HEK293 (cell line): ENCODE data around the gene AMT.

Source experiments
- BCL11A ChIP-seq: fragments of 450-650 bp; formaldehyde crosslinking; IDR thresholded peaks from 2 replicates; pipeline ENCODE4 v1.5.1; 2016; ENCODE audit warnings: low read depth, missing biosample characterization, missing genetic modification characterization
- CTCF ChIP-seq: fragments of 450-650 bp; formaldehyde crosslinking; IDR thresholded peaks from 2 replicates; pipeline ENCODE4 v1.5.1; 2016; ENCODE audit warnings: missing biosample characterization, missing genetic modification characterization
- EGR2 ChIP-seq: fragments of 450-650 bp; formaldehyde crosslinking; IDR thresholded peaks from 2 replicates; pipeline ENCODE4 v1.5.1; 2016; ENCODE audit warnings: low read depth, missing biosample characterization, missing genetic modification characterization
- HOXC10 ChIP-seq: sonication (generic); formaldehyde crosslinking; IDR thresholded peaks from 2 replicates; pipeline ENCODE4 v1.8.1; 2023; ENCODE audit warnings: mild to moderate bottlenecking, missing genetic modification reagents
- MYNN ChIP-seq: fragments of 450-650 bp; formaldehyde crosslinking; IDR thresholded peaks from 2 replicates; pipeline ENCODE4 v1.5.1; 2016; ENCODE audit warnings: missing biosample characterization, missing genetic modification characterization, borderline replicate concordance
- RBAK ChIP-seq: fragments of 450-650 bp; formaldehyde crosslinking; IDR thresholded peaks from 2 replicates; pipeline ENCODE4 v1.5.1; 2016; ENCODE audit warnings: missing biosample characterization, missing genetic modification characterization
- SP2 ChIP-seq: fragments of 450-650 bp; formaldehyde crosslinking; IDR thresholded peaks from 2 replicates; pipeline ENCODE4 v1.5.1; 2016; ENCODE audit warnings: missing biosample characterization, missing genetic modification characterization
- ZBTB7A ChIP-seq: fragments of 450-650 bp; formaldehyde crosslinking; IDR thresholded peaks from 2 replicates; pipeline ENCODE4 v1.5.1; 2016; ENCODE audit warnings: low read depth, missing biosample characterization, missing genetic modification characterization
- ZNF146 ChIP-seq: fragments of 450-650 bp; formaldehyde crosslinking; IDR thresholded peaks from 2 replicates; pipeline ENCODE4 v1.5.1; 2016; ENCODE audit warnings: missing biosample characterization, missing genetic modification characterization
- ZNF274 ChIP-seq, 2 experiments: fragments of 200-500 bp in 1 of 2; fragments of 450-650 bp in 1 of 2; sonication (Bioruptor generic) in 1 of 2; formaldehyde crosslinking in 1 of 2; IDR thresholded peaks; 2 replicates each; pipeline versions ENCODE4 v1.5.1 to v1.6.1; 2014 to 2016; ENCODE audit warnings: borderline replicate concordance in 1 of 2, inconsistent platforms in 1 of 2, low read length in 1 of 2, missing biosample characterization in 1 of 2, missing genetic modification characterization in 1 of 2
- ZNF292 ChIP-seq: fragments of 450-650 bp; formaldehyde crosslinking; IDR thresholded peaks from 2 replicates; pipeline ENCODE4 v1.5.1; 2016; ENCODE audit warnings: low read depth, missing biosample characterization, missing genetic modification characterization, borderline replicate concordance
- ZNF529 ChIP-seq: fragments of 450-650 bp; formaldehyde crosslinking; IDR thresholded peaks from 2 replicates; pipeline ENCODE4 v1.5.1; 2017; ENCODE audit warnings: missing genetic modification characterization, missing biosample characterization; ENCODE audit not compliant: insufficient replicate concordance
- ZNF776 ChIP-seq: fragments of 450-650 bp; formaldehyde crosslinking; IDR thresholded peaks from 2 replicates; pipeline ENCODE4 v1.5.0; 2017; ENCODE audit warnings: missing biosample characterization, missing genetic modification characterization, borderline replicate concordance

- TF ChIP-seq CTCF = no peak
- no peak for TF ChIP-seq ZNF146 (tag by site-specific recombination)
- TF ChIP-seq ZNF292 (tag by site-specific recombination) = no peak
- TF ChIP-seq ZNF274 (IDR thresholded peaks at IDR 0.05; ENCODE audit: low read length) = no peak
- TF ChIP-seq ZNF274 (tag by site-specific recombination; IDR thresholded peaks at IDR 0.05; ENCODE audit: borderline replicate concordance) = no peak
- TF ChIP-seq EGR2 = no peak
- no peak for TF ChIP-seq MYNN
- TF ChIP-seq SP2 (tag by site-specific recombination) = no peak
- TF ChIP-seq ZBTB7A (tag by site-specific recombination) = no peak
- no peak for TF ChIP-seq BCL11A (tag by site-specific recombination)
- no peak for TF ChIP-seq RBAK (tag by site-specific recombination)
- TF ChIP-seq HOXC10 (CRISPR knock-in tag) = no peak
- no peak for TF ChIP-seq ZNF529 (tag by site-specific recombination)
- TF ChIP-seq ZNF776 (tag by site-specific recombination) = no peak
These were observed 33.0 kb downstream of the AMT start for GRCh38 chr3:49389297-49389696.
